Panc1 (cell line): ENCODE data around the gene OSGIN1.

Experiments
- POLR2AphosphoS5 ChIP-seq: IDR thresholded peaks from 2 replicates; pipeline ENCODE4 v1.6.1; 2012; ENCODE audit warnings: mild to moderate bottlenecking, low read depth, low read length, moderate library complexity
- TF ChIP-seq, protein P1 (sequence below): fragments of 450-650 bp; IDR thresholded peaks from 2 replicates; pipeline ENCODE4 v1.5.1; 2017; ENCODE audit warnings: mild to moderate bottlenecking

DNA sequence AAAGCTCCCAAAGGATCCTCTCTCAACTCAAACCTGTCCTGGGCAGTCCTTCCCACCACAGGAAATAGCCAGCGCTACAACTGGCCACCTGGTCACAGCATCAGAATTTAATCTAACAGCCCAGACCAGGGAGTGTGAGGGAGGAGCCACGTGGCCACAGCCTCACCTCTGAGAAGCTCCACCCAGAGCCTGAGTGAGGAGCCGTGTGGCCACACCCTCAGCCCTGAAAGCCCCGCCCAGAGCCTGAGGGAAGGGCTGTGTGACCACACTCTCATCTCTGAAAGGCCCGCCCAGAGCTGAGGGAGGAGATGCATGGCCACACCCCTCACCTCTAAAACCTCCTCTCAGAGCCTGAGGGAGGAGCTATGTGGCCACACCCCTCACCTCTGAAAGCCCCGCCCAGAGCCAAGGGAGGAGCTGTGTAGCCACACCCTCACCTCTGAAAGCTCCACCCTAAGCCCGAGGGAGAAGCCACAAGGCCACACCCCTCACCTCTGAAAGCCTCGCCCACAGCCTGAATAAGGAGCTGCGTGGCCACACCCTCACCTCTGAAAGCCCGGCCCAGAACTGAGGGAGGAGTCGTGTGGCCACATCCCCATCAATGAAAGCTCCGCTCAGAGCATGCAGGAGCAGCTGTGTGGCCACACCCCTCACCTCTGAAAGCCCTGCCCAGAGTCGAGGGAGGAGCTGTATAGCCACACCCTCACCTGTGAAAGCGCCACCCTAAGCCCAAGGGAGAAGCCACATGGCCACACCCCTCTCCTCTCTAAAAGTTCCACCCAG, 60.9 kb downstream of the OSGIN1 start:
- TF ChIP-seq, protein P1, sequence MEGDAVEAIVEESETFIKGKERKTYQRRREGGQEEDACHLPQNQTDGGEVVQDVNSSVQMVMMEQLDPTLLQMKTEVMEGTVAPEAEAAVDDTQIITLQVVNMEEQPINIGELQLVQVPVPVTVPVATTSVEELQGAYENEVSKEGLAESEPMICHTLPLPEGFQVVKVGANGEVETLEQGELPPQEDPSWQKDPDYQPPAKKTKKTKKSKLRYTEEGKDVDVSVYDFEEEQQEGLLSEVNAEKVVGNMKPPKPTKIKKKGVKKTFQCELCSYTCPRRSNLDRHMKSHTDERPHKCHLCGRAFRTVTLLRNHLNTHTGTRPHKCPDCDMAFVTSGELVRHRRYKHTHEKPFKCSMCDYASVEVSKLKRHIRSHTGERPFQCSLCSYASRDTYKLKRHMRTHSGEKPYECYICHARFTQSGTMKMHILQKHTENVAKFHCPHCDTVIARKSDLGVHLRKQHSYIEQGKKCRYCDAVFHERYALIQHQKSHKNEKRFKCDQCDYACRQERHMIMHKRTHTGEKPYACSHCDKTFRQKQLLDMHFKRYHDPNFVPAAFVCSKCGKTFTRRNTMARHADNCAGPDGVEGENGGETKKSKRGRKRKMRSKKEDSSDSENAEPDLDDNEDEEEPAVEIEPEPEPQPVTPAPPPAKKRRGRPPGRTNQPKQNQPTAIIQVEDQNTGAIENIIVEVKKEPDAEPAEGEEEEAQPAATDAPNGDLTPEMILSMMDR: no peak
- TF ChIP-seq POLR2AphosphoS5: no peak
